Measurements from ENCODE around the gene PHIP.
"Not testable (repeated sequence)": the region's sequence is repeated elsewhere in the genome, so short reads cannot be mapped to it uniquely, and the experiment has no call there.

PHIP gene

DNA sequence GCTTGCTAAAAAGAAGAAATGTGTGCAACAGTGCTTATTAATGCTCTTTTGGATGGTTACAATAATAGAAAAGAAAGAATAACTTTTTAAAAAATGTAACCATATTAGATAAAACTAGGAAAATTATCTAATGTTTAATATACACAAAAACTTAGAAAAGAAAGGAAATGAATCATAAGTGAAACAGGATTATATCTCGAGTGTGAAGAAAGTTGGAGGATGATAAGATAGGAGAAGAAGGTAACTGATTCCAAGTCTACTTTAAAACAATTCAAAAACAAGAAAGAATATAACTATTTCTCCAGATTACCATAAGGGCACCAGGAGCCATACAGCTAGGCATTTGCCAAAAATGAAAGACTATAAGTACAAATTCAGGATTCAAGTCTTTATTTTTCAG lies 73.0 kb downstream of the PHIP start:
- no peak for DNase-seq

DNA sequence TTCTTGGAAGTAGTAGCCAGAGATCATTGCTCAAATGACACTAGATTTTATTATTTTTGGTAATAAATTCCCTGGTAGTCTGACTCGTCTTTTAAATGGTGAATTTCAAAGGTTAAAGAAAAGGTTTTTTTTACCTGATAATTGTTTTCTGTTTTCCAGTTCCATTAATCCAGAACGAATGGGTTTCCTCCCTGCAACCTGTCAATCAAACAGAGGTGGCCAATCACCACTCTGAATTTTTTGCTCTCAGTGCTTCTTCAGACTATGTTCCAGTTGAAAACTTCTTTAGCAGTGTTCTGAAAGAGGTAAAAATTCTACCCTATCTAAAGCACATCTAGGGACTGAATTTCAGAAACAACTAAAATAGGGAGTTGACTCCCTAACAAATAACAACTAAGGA lies 73.8 kb downstream of the PHIP start:
- DNase-seq = no peak

DNA sequence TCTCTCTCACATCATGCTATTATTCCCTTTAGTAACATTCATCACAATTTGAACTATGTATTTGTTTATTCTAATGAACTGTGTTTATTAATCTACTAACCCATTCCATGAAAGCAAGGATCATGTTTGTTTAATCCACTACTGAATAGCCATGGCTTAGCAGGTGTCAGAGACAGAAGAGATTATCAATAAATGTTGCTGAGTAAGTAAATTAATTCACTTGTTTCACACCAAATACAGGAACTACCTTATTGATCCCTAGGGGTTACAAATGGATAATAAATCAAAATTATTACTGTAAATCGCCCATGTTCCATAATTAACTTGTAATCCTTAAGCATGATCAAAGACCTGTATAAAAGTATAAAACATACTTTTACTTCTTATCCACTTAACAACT lies 76.6 kb downstream of the PHIP start:
- no peak for DNase-seq

DNA sequence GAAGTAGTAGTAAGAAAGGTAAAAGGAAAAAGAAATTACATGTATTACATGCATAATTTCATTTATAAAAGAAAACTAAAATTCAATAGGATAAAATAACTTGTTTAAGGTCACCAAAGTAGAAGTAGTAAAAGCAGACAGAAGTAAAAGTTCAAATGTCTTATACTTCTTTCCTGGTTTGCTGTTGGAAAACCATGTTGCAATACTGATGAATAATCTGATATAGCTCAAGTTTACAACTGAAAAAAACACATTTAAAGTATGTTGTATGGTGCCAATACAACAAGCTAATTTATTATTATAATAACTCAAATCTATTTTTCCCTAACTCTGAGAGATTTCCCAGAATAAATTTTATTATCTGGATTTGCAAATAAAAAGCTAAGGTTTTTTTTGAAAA lies 78.3 kb downstream of the PHIP start:
- DNase-seq = no peak

DNA sequence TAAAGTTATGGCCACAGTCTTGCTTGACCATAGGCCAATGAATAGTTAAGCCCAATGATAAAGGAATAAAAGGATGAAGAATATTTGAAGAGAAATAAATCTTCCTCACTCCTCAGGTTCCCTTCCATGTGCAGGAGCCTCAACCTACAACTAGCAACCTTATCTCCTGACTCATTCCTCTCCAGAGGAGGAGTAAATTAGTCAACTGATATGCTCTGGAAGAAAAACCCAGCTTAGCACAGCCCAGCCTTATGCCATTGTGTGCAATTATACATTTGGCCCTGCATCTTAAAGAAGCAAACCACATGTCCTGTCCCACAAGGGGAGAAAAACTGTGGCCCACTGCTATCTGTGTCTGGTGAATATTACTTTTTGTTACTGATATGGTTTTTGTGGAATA lies 82.1 kb downstream of the PHIP start:
- DNase-seq = no peak

DNA sequence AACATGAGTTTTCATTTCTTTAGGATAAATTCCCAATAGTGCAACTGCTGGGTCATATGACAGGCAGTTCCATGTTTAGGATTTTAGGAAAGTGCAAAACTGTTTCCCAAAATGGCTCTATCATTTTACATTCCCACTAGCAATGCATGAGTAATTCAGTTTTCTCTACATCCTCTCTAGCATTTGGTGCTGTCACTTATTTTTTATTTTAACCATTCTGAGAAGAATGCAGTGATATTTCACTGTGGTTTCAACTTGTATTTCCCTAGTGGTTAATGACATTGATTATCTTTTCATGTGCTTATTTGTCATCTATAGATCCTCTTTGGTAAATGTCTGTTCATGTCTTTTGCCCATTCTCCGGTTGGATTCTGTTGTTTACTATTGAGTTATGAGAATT lies 82.7 kb downstream of the PHIP start:
- no peak for DNase-seq

DNA sequence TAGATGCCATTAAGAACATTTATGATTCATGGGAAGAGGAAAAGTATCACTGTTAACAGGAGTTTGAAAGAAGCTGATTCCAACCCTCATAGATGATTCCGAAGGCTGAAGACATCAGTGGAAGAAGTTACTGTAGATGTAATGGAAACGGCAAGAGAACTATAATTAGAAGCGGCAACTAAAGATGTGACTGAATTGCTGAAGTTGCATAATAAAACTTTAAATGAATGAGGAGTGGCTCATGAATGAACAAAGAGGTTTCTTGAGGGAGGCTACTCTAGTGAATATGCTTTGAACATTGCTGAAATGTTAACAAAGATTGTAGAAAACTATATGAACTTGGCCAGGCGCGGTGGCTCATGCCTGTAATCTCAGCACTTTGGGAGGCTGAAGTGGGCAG lies 84.1 kb downstream of the PHIP start:
- DNase-seq = no peak

DNA sequence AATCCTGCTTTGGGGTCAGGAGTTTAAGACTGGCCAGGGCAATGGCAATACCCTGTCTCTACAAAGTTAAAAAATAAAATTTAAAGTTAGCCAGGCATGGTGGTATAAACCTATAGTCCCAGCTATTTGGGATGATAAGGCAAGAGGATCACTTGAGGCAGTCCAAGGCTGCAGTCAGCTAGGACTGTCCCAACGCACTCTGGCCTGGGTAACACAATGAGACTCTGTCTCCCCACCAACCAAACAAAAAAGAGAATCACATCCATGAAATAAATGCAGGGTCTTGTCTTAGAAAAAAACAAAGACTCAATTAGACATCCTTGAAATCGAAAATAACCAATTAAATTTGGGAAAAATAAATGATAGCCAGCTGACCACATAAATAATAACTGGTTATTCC lies 88.9 kb downstream of the PHIP start:
- no peak for DNase-seq

DNA sequence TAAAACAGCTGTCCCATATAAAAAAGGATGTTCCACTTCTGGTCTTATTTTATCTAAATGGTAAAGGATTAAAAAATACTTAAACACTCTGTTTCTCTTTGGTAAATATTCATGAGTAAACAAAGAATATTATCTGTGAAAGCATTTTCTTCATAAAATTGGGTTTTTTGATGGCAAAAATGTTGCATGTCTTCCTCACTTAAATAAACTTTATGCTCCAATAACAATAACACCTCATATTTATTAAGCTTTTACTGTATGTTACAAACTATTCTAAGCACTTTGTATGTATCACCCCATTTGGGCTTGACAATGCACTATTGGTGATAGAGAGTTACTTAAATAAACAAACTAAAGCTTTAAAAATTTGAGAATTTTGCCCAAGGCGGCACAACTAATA lies 91.9 kb downstream of the PHIP start:
- no peak for DNase-seq

DNA sequence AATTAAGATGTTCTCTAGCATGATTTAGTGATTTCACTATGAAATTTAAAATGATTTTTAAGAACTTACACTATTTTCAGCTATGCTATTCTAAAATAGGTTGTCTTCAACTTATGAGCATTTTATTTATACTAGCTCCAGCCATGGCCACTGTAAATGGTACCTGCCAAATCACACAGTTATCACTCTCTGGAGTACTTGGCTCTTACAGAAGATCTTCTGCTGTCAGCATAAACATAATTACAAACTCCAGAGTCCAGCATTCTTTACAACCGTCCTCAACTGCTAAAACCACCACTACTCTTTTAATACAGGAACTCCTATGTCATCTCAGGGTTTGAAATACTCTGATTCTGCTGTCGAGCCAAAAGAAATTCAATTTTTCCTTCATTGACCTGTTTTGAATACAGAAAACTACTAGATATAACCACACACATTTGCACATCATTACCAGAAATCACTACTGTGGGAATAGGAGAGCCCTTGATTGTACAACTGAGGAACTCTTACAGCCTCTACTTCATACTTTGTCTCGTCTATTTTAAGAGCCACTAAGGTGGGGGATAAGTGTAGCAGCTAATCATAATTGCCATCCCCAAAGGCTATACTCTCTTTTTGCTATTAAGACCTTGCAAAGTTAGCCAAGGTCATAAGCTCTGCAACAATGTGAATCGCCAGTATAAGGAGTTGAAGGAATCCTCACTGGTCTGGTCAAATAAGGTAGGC lies 93.7 kb downstream of the PHIP start:
- no peak for DNase-seq

DNA sequence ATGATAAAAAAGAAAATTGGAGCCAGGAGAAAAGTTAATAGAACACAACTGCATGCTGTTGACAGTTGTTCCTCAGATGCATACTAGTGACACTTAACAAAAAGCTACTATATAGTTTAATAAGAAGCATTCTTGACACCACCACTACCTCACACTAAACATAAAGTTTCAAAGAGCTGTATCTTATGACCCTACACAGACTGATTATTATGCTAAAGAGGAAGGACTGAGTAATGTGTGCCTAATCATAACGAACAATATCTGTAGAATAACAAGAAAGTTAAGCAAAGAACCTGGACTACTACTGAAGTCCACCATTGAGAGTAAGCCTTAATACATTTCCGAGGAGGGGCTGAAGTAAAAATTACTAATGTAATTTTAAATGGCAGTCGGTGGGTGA lies 110.9 kb downstream of the PHIP start:
- no peak for DNase-seq

DNA sequence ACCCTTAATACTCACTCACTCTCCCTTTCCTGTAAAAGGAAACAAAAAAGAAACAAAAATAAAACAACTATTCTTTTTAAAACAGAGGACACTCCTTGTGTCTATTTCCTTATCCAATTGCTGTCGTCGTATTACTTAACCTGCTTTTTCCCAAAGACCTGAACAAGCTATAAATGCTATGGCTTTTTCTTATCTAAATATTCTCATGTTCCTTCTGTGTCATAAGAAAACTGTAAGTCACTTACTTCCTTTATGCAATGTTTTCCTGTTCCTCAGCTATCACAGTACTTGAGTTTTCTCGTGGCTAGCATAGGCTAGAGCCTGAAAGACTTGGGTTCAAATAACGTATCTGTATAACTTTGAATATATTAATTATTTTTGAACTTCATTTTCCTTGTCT lies 111.5 kb downstream of the PHIP start:
- no peak for DNase-seq

DNA sequence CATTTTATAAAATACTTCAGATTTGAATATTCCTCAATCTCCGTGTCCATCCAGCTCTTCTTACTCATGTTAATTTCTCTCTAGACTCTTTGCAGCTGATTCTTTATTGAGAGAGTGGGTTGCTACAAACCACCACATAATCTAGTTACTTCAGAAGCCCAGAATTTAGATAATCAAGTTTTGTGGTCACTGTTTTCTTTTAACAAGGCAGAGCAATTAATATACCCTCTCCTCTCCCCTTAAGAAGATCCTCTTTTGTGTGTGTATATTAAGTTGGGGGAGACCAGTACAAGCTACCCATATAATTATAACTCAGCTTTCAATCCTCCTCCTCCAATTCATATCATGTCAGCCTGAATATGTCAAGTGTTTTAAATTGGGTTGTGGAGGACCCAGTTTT lies 115.6 kb downstream of the PHIP start:
- no peak for DNase-seq

DNA sequence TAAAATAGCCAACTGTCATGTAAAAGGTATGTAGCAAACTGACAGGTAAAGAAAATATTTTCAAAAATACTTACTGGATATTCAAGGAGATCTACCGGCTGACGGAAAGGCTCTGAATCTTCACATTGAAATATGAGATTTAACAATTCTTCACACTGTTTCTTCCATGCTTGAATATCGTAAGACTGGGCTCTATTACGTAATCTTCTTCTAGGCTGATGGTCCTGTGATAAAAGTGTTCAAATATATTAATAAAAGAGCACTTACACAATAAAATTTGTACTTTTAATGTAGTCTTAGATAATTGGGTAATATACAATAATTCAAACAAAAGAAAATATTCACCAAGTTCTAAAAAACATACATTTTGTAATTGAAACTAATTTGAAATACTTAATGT lies 123.3 kb downstream of the PHIP start:
- no peak for DNase-seq

DNA sequence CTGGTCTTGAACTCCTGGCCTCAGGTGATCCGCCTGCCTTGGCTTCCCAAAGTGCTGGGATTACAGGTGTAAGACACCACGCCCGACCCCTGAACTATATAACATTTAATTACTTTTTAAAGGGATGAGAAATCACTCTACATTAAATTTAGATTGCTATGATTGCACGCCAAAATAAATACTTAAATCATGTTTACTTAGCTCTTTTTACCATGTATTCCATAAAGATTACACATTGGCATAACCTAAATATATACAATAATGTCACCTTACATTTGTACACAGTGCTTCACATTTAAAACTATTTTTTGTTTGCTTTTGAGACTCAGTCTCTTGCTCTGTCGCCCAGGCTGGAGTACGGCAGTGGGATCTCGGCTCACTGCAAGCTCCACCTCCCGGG lies 124.3 kb downstream of the PHIP start:
- no peak for DNase-seq

DNA sequence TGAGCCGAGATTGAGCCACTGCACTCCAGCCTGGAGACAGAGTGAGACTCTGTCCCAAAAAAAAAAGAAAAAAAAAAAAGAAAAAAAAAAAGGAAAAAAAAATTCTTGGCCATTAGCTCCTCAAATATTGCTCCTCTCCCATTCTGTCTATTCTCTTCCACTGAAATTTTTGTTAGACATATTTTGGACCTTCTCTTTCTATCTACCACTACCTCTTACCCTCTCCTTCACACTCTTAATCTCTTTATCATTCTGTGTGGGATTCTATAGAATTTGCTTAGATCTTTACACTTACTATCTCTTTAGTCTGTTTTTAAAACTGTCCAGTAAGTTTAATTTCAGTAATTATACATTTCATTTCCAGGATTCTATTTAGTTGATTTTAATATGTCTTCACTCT lies 125.7 kb downstream of the PHIP start:
- DNase-seq = no peak

DNA sequence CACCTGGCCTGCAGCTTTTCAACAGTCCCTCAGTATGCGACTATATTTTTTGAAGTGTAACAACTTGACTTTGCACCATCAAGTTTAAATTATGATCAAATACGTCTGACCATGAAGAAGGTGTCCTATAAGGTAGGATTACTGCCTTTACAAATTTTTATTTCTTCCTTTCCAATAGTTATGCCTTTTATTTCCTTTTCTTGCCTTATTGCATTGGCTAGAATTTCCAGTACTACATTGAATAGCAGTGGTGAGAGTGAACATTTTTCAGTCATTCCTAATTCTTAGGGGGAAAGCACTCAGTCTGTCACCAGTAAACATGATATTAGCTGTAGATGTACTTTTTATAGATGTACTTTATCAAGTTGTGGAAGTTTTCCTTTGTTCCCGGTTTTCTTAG lies 129.3 kb downstream of the PHIP start:
- no peak for DNase-seq

DNA sequence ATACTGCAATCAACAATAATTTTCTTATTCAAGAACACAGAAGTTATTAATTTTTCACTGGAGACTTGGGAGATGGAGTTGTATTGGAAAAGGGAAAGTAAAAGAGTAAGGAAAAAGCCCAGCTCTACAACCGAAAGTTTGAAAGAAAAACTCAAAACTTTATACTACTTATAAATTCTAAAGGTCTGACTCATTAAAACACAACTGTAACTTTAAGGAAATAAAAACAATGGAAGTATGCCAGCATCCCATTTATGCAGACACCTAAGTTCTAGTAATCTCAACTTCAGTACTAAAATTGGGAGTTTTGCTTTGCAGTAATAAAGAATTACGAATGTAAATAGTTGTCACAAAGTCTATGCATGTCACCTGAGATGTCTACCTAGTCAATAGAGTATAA lies 130.1 kb downstream of the PHIP start:
- DNase-seq = no peak

DNA sequence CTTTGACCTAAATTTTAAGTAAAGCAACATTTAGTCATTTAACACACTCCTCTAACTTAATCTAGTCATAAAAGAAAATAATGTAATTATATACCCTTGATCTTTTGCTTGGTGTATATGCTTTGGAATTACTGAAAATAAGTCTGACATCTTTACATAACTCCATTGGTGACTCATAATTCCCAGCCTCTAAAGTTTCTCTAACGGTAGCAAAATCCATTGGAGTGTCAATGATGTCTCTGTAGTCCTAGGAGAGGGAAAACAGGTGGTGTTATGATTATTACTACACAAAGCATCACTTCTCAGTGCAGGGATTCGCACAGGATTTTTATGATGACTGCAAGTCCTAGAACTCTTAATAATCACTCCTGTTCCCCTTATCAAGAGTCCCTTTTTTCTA lies 130.5 kb downstream of the PHIP start:
- DNase-seq = no peak

DNA sequence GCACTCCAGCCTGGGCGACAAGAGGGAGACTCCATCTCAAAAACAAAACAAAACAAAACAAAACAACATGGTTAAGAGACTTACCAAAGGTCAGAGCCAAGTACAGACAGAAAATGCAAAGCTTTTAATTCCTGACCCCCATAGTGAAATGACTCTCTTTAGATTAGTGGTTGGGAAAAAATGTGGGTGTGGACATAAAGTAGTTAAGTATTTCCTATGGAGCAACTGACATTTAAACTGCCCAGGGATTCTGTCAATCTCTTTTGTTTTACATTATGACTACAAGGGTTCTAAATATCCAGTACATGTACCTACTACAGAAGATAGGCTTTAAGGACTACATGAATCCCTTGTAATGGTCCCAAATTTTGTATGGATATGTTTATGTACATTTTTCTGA lies 135.6 kb downstream of the PHIP start:
- no peak for DNase-seq

DNA sequence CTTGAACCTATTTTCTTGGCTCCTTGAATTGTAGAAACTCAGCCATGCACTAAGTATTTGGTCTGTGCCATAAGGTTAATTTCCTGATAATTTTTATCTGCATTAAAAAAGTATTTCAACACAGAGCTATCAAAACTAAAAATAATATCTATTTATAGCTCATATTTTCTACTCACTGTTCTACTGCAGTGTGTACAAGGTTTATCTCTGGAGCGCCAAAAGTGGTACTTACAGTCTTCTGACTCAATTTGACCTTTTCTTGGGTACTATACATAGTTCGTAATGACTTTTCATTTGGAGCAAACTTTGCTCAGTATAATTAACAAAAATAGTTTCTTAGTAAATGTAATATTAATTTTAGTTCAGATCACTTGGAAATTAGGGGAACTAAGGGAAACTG lies 141.5 kb downstream of the PHIP start:
- no peak for DNase-seq

DNA sequence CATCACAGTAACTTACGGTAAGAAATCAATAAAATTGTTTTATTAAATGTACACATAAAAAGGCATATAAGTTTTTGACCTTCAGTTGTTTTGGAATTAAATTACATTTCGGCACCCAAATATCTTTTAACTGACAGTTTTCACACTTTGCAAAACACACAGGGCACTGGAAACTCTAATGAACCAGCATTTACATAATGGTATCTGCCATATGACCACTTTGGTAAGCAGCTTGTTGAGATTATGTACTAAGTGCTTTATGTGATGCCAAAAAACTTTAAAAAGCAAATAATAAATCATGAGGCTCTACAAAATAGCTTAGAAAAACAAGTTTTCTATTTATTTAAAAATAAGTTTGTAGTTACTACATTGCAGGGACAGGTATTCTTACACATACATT lies 142.5 kb downstream of the PHIP start:
- no peak for DNase-seq

DNA sequence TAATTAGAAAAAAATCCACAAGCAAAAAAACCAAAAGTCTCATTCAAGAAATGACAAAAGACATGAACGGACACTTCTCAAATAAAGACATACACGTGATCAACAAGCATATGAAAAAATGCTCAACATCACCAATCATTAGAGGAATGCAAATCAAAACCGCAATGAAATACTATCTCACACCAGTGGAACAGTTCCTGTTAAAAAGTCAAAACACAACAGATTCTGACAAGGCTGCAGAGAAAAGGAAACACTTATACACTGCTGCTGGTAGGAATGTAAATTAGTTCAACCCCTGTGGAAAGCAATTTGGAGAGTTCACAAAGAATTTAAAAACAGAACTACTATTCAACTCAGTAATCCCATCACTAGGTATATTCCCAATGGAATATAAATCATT lies 152.7 kb downstream of the PHIP start:
- no peak for DNase-seq

DNA sequence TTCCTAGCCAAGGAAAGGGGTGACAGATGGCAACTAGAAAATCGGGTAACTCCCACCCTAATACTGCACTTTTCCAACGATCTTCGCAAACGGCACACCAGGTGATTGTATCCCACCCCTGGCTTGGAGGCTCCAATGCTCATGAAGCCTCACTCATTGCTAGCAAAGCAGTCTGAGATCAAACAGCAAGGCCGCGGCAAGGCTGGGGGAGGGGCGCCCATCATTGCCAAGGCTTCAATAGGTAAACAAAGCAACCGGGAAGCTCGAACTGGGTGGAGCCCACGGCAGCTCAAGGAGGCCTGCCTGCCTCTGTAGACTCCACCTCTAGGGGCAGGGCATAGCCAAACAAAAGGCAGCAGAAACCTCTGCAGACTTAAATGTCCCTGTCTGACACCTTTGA lies 156.9 kb downstream of the PHIP start:
- not testable (repeated sequence) for DNase-seq

DNA sequence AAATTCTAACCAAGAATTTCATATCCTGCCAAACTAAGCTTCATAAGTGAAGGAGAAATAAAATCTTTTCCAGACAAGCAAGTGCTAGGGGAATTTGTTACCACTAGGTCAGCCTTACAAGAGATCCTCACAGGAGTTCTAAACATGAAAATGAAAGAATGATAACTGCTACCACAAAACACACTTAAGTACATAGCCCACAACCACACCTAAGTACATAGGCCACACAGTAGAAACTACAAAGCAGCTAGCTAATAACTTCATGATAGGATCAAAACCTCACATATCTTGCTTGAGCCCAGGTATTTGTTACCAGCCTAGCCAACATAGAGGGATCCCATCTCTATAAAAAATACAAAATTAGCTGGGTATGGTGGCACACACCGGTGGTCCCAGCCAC lies 160.3 kb downstream of the PHIP start:
- DNase-seq = no peak

DNA sequence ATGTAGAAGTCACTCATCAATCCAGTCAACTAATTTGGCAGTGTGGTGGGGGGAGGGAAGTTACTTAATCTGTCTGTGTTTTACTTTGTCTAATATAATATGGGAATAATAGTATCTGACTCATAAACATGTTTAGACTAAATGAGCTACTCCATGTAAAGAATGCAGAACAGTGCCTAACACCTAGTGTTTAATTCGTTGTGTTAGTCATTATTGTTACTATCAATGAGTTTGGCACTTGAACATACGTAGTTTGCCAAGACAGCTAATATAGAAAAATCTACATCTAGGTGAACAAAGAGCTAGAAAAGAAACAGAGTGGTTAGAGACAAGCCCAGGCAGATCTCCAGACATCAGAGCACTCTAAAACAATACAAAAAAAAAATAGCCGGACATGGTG lies 161.6 kb downstream of the PHIP start:
- no peak for DNase-seq

Data from NCI-H524 treated with DMSO at 0.1 percent for 48 hours (cell line).